ENCODE data around the gene DNM2.

GRCh38 chr19:10819124-10820060 lies 101.5 kb downstream of the DNM2 start:
- TF ChIP-seq, protein P1, sequence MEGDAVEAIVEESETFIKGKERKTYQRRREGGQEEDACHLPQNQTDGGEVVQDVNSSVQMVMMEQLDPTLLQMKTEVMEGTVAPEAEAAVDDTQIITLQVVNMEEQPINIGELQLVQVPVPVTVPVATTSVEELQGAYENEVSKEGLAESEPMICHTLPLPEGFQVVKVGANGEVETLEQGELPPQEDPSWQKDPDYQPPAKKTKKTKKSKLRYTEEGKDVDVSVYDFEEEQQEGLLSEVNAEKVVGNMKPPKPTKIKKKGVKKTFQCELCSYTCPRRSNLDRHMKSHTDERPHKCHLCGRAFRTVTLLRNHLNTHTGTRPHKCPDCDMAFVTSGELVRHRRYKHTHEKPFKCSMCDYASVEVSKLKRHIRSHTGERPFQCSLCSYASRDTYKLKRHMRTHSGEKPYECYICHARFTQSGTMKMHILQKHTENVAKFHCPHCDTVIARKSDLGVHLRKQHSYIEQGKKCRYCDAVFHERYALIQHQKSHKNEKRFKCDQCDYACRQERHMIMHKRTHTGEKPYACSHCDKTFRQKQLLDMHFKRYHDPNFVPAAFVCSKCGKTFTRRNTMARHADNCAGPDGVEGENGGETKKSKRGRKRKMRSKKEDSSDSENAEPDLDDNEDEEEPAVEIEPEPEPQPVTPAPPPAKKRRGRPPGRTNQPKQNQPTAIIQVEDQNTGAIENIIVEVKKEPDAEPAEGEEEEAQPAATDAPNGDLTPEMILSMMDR (IDR thresholded peaks at IDR 0.05), result no peak
- no peak for TF ChIP-seq POLR2AphosphoS5 (IDR thresholded peaks at IDR 0.05; ENCODE audit: low read depth, low read length)
